Lower leg skin (tissue), 3 donors: Measurements from ENCODE around the gene SEMA4A.

Source experiments
- POLR2A ChIP-seq, 2 donors: fragments of 450-650 bp; IDR thresholded peaks; one replicate each; pipeline ENCODE4 v1.6.1; 2016 to 2017; ENCODE audit warnings: antibody characterized with exemption in 2 of 2, mild to moderate bottlenecking in 1 of 2, moderate library complexity in 1 of 2
- TF ChIP-seq, protein P1 (sequence below), 3 donors: fragments of 450-650 bp; IDR thresholded peaks; one replicate each; pipeline ENCODE4 v1.5.1; 2016; ENCODE audit warnings: antibody characterized with exemption in 3 of 3, mild to moderate bottlenecking in 3 of 3, moderate library complexity in 2 of 3

DNA sequence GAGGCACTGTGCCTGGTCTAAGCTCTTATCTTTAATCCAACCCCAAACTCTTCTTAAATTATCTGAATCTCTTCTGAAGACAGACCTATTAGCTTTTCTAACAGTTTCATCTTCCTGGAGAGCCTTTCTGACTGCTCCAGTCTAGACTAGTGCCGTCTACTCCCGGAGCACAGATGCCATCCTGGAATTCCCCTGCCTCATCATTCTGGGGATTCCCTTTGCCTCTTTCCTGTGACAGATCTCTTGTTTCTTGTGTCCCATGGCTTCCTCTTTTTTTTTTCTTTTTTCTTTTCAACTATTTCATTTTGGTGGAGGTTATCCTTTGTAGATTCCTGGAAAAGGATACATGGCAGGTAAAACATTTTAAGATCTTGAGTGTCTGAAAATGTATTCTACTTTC lies 11.7 kb downstream of the SEMA4A start:
- TF ChIP-seq, protein P1, sequence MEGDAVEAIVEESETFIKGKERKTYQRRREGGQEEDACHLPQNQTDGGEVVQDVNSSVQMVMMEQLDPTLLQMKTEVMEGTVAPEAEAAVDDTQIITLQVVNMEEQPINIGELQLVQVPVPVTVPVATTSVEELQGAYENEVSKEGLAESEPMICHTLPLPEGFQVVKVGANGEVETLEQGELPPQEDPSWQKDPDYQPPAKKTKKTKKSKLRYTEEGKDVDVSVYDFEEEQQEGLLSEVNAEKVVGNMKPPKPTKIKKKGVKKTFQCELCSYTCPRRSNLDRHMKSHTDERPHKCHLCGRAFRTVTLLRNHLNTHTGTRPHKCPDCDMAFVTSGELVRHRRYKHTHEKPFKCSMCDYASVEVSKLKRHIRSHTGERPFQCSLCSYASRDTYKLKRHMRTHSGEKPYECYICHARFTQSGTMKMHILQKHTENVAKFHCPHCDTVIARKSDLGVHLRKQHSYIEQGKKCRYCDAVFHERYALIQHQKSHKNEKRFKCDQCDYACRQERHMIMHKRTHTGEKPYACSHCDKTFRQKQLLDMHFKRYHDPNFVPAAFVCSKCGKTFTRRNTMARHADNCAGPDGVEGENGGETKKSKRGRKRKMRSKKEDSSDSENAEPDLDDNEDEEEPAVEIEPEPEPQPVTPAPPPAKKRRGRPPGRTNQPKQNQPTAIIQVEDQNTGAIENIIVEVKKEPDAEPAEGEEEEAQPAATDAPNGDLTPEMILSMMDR (IDR thresholded peaks at IDR 0.05): no peak
- no peak for TF ChIP-seq POLR2A (IDR thresholded peaks at IDR 0.05)
